PC-3 (cell line): ENCODE results near the gene CD9. TPM values are rescaled to one million over a fixed set of nuclear protein-coding genes. Genes with fewer than 3 reads are reported as not detected.

Experiments used
- ATAC-seq: fragments of 200-7000 bp; cut with Tn5 transposase; 2 replicates; pipeline ENCODE4 v1.9.1; 2020; ENCODE audit warnings: mild to moderate bottlenecking, moderate library complexity
- BruUV-seq: library from RNA; stranded (reverse); fragments of 400-500 nt; replicated peaks from 2 replicates; lab custom pipeline; 2021; lab: Mats Ljungman, UMichigan
- CTCF ChIA-PET: fragments of 300-600 bp; sonication (Branson Sonifier 250); formaldehyde crosslinking; loops from one replicate; lab custom pipeline; 2022; ENCODE audit warnings: antibody characterized with exemption; lab: Charles Lee
- POLR2A ChIA-PET: fragments of 300-600 bp; sonication (Branson Sonifier 250); formaldehyde crosslinking; loops from one replicate; lab custom pipeline; 2022; ENCODE audit warnings: antibody characterized with exemption; ENCODE audit not compliant: unreplicated experiment; lab: Charles Lee
- DNase-seq: peaks from one replicate; pipeline ENCODE4 v3.0.0-alpha.2; 2015
- H2AFZ ChIP-seq: fragments of 300-600 bp; sonication (generic); 2 replicates; pipeline ENCODE4 v1.6.0; 2016; ENCODE audit warnings: antibody characterized with exemption, low read length
- H3F3A ChIP-seq: fragments of 300-600 bp; sonication (generic); one replicate; pipeline ENCODE4 v1.6.0; 2017; ENCODE audit warnings: antibody characterized with exemption, low read length, control low read depth, mild to moderate bottlenecking; ENCODE audit not compliant: unreplicated experiment
- H3K27ac ChIP-seq: fragments of 300-600 bp; sonication (generic); 2 replicates; pipeline ENCODE4 v1.5.1; 2016; ENCODE audit warnings: mild to moderate bottlenecking, low read length
- H3K27me3 ChIP-seq: fragments of 300-600 bp; sonication (generic); 2 replicates; pipeline ENCODE4 v1.6.1; 2016; ENCODE audit warnings: low read length, mixed read lengths
- H3K36me3 ChIP-seq: fragments of 300-600 bp; sonication (generic); 2 replicates; pipeline ENCODE4 v1.6.1; 2016; ENCODE audit warnings: low read depth, mixed run types, low read length, mixed read lengths
- H3K4me1 ChIP-seq: fragments of 300-600 bp; sonication (generic); 2 replicates; pipeline ENCODE4 v1.5.1; 2016; ENCODE audit warnings: low read length; ENCODE audit not compliant: insufficient read depth
- H3K4me2 ChIP-seq: fragments of 300-600 bp; sonication (generic); 2 replicates; pipeline ENCODE4 v1.6.0; 2016; ENCODE audit warnings: low read length
- H3K4me3 ChIP-seq: fragments of 300-600 bp; sonication (generic); 2 replicates; pipeline ENCODE4 v1.5.1; 2016; ENCODE audit warnings: mild to moderate bottlenecking, low read length, mixed read lengths
- H3K79me2 ChIP-seq: fragments of 300-600 bp; sonication (generic); 2 replicates; pipeline ENCODE4 v1.6.1; 2017; ENCODE audit warnings: low read length, mixed read lengths
- H3K9ac ChIP-seq: fragments of 300-600 bp; sonication (generic); 2 replicates; pipeline ENCODE4 v1.6.0; 2016; ENCODE audit warnings: mild to moderate bottlenecking, low read length
- H3K9me2 ChIP-seq: fragments of 300-600 bp; sonication (generic); replicated peaks from 2 replicates; pipeline ENCODE4 v1.6.1; 2016; ENCODE audit warnings: mixed run types, low read length, mixed read lengths
- H3K9me3 ChIP-seq: fragments of 300-600 bp; sonication (generic); 2 replicates; pipeline ENCODE4 v1.6.1; 2016; ENCODE audit warnings: low read length, mixed read lengths
- H4K20me1 ChIP-seq: fragments of 300-600 bp; sonication (generic); 2 replicates; pipeline ENCODE4 v1.6.1; 2016; ENCODE audit warnings: low read length, mixed read lengths
- CTCF ChIP-seq: fragments of 300-600 bp; sonication (generic); conservative IDR thresholded peaks from 2 replicates; pipeline ENCODE4 v1.5.1; 2017; ENCODE audit warnings: antibody characterized with exemption, low read depth, mild to moderate bottlenecking, low read length
- EZH2 ChIP-seq: fragments of 300-600 bp; sonication (generic); IDR thresholded peaks from one replicate; pipeline ENCODE4 v1.6.1; 2017; ENCODE audit warnings: antibody characterized with exemption, mild to moderate bottlenecking, low read length; ENCODE audit not compliant: unreplicated experiment
- EZH2phosphoT487 ChIP-seq: fragments of 300-600 bp; sonication (generic); IDR thresholded peaks from 2 replicates; pipeline ENCODE4 v1.6.1; 2018; ENCODE audit warnings: mild to moderate bottlenecking, antibody characterized with exemption, low read length, borderline replicate concordance
- intact Hi-C: fragments of 100-400 bp; cut with micrococcal nuclease; formaldehyde crosslinking; loops from 2 replicates; pipeline ENCODE4 v1.9.0; 2023
- total RNA-seq: library from RNA; depleted of rRNA; stranded (reverse); fragments of >200 nt; gene quantifications from 2 replicates; pipeline ENCODE4 v1.2.3, GENCODE V29; 2014

The CD9 gene
- total RNA-seq, 1 experiment from 2014 or later, result 174 TPM

GRCh38 chr12:6223545-6223944, 23.3 kb downstream of the CD9 start:
- peaks cover 35% of the 10 kb centered on the region for H3K36me3 ChIP-seq
- no peaks in the 10 kb centered on the region for H3K9me3 ChIP-seq
- peaks cover 82% of the 10 kb centered on the region for H3K79me2 ChIP-seq
- POLR2A ChIA-PET, result no interaction called here
- BruUV-seq, result no TSS peak
- peaks cover 56% of the 10 kb centered on the region for H3K4me1 ChIP-seq
- H3K27me3 ChIP-seq, result no peaks in the 10 kb centered on the region
- H2AFZ ChIP-seq, result no peak overlapping the region
- CTCF ChIA-PET, result no interaction called here
- H3K4me2 ChIP-seq, result no peak overlapping the region
- H3K9me2 ChIP-seq, result no peaks in the 10 kb centered on the region
- H3K27ac ChIP-seq, result no peak overlapping the region
- H3K9ac ChIP-seq, result no peak overlapping the region
- no peak for TF ChIP-seq CTCF
- TF ChIP-seq EZH2phosphoT487, result no peak
- TF ChIP-seq EZH2, result no peak
- no peak overlapping the region for H3K4me3 ChIP-seq
- intact Hi-C loops, result no loop called here
- H3F3A ChIP-seq, result peaks cover 3% of the 10 kb centered on the region
- H4K20me1 ChIP-seq, result no peaks in the 10 kb centered on the region
- ATAC-seq, result no peak
- no peak for DNase-seq

- DNase-seq, result peak; percentile 15
- peak; percentile 39 for ATAC-seq
- Histone ChIP-seq H3K27ac (no peak overlapping the region), H3K4me2 (no peak overlapping the region), H2AFZ (no peak overlapping the region), H3K79me2 (peaks cover 72% of the 10 kb centered on the region), H3K9me2 (no peaks in the 10 kb centered on the region), H3K27me3 (no peaks in the 10 kb centered on the region), H3K4me1 (peaks cover 58% of the 10 kb centered on the region), H3K9ac (no peak overlapping the region), H4K20me1 (no peaks in the 10 kb centered on the region), H3K36me3 (peaks cover 35% of the 10 kb centered on the region), H3K4me3 (no peak overlapping the region), H3K9me3 (no peaks in the 10 kb centered on the region), H3F3A (peaks cover 9% of the 10 kb centered on the region)
- intact Hi-C loops, result no loop called here
- BruUV-seq, result no TSS peak
- CTCF ChIA-PET, result interaction anchor here (0.8 kb wide), 1 partner anchor 54 kb away, joined by 5 read pairs; no protein-coding TSS in a partner anchor
- TF ChIP-seq CTCF (no peak), EZH2 (no peak), EZH2phosphoT487 (no peak)
- POLR2A ChIA-PET, result interaction anchor here (0.6 kb wide), 1 partner anchor 13 kb away, joined by 5 read pairs; no protein-coding TSS in a partner anchor
Observed at GRCh38 chr12:6224550-6224949, 24.4 kb downstream of the CD9 start.

GRCh38 chr12:6225630-6226001, 25.4 kb downstream of the CD9 start:
- Histone ChIP-seq H3K36me3 (peaks cover 29% of the 10 kb centered on the region), H3K4me3 (no peak overlapping the region), H2AFZ (no peak overlapping the region), H4K20me1 (no peaks in the 10 kb centered on the region), H3K4me2 (no peak overlapping the region), H3F3A (peaks cover 9% of the 10 kb centered on the region), H3K27me3 (no peaks in the 10 kb centered on the region), H3K79me2 (peaks cover 65% of the 10 kb centered on the region), H3K9me3 (no peaks in the 10 kb centered on the region), H3K4me1 (peaks cover 64% of the 10 kb centered on the region), H3K27ac (no peak overlapping the region), H3K9ac (no peak overlapping the region), H3K9me2 (no peaks in the 10 kb centered on the region)
- intact Hi-C loops, result no loop called here
- no peak for TF ChIP-seq CTCF
- no peak for TF ChIP-seq EZH2phosphoT487
- no peak for TF ChIP-seq EZH2
- ATAC-seq (no peak), DNase-seq (no peak)
- CTCF ChIA-PET, result interaction anchor here (0.5 kb wide), 1 partner anchor 53 kb away, joined by 5 read pairs; no protein-coding TSS in a partner anchor
- POLR2A ChIA-PET, result no interaction called here
- BruUV-seq, result no TSS peak
